Bone marrow (tissue), 2 donors: ENCODE measurements around the gene FRMPD2.
"Not testable (repeated sequence)": the region's sequence is repeated elsewhere in the genome, so short reads cannot be mapped to it uniquely, and the experiment has no call there.

Experiments
- DNase-seq, 2 donors: peaks; one replicate each; lab custom pipeline; 2025; lab: John Stamatoyannopoulos, UW

The FRMPD2 gene

GRCh38 chr10:48126251-48126650, 148.2 kb downstream of the FRMPD2 start:
- DNase-seq, result not testable (repeated sequence)

- DNase-seq, result not testable (repeated sequence)
Measured at GRCh38 chr10:48125631-48126030, 148.9 kb downstream of the FRMPD2 start.

- DNase-seq, result not testable (repeated sequence)
Measured at GRCh38 chr10:48122618-48123017, 151.9 kb downstream of the FRMPD2 start.

- not testable (repeated sequence) for DNase-seq
Measured at GRCh38 chr10:48110277-48110676, 164.2 kb downstream of the FRMPD2 start.
